ENCODE data around the gene ADO. TPM values are rescaled to one million over a fixed set of nuclear protein-coding genes. Genes with fewer than 3 reads are reported as not detected.

The ADO gene
- total RNA-seq, 1 donor from 2014 or later, result 27.5 TPM

- Mint-ChIP-seq H3K4me1 (ENCODE audit: unreplicated experiment) (peaks cover 15% of the 10 kb centered on the region), H3K9me3 (no peaks in the 10 kb centered on the region), H3K27ac (no peak overlapping the region), H3K4me3 (no peak overlapping the region), H3K27me3 (peaks cover 63% of the 10 kb centered on the region), H3K36me3 (peaks cover 5% of the 10 kb centered on the region)
- DNase-seq (ENCODE audit: extremely low spot score, unreplicated experiment), result no peak
- no peak for TF ChIP-seq CTCF (conservative IDR thresholded peaks at IDR 0.05)
Measured at GRCh38 chr10:62820586-62820985, 16.1 kb downstream of the ADO start.

GRCh38 chr10:62826273-62826672 is 21.8 kb downstream of the ADO start:
- H3K9me3 Mint-ChIP-seq, result no peaks in the 10 kb centered on the region
- H3K27me3 Mint-ChIP-seq, result peaks cover 23% of the 10 kb centered on the region
- H3K27ac Mint-ChIP-seq, result no peak overlapping the region
- H3K36me3 Mint-ChIP-seq, result no peaks in the 10 kb centered on the region
- TF ChIP-seq CTCF (conservative IDR thresholded peaks at IDR 0.05), result no peak
- no peaks in the 10 kb centered on the region for H3K4me1 Mint-ChIP-seq (ENCODE audit: unreplicated experiment)
- no peak overlapping the region for H3K4me3 Mint-ChIP-seq
- DNase-seq (ENCODE audit: extremely low spot score, unreplicated experiment), result no peak

GRCh38 chr10:62829622-62830021 is 25.1 kb downstream of the ADO start:
- H3K27me3 Mint-ChIP-seq, result peaks cover 14% of the 10 kb centered on the region
- no peak overlapping the region for H3K4me3 Mint-ChIP-seq
- no peak for DNase-seq (ENCODE audit: extremely low spot score, unreplicated experiment)
- no peak for TF ChIP-seq CTCF (conservative IDR thresholded peaks at IDR 0.05)
- no peak overlapping the region for H3K27ac Mint-ChIP-seq
- H3K9me3 Mint-ChIP-seq, result no peaks in the 10 kb centered on the region
- no peaks in the 10 kb centered on the region for H3K4me1 Mint-ChIP-seq (ENCODE audit: unreplicated experiment)
- H3K36me3 Mint-ChIP-seq, result no peaks in the 10 kb centered on the region

GRCh38 chr10:62830679-62831078 is 26.2 kb downstream of the ADO start:
- no peaks in the 10 kb centered on the region for H3K4me1 Mint-ChIP-seq (ENCODE audit: unreplicated experiment)
- H3K9me3 Mint-ChIP-seq, result no peaks in the 10 kb centered on the region
- peaks cover 9% of the 10 kb centered on the region for H3K27me3 Mint-ChIP-seq
- DNase-seq (ENCODE audit: extremely low spot score, unreplicated experiment), result no peak
- no peak overlapping the region for H3K4me3 Mint-ChIP-seq
- no peaks in the 10 kb centered on the region for H3K36me3 Mint-ChIP-seq
- TF ChIP-seq CTCF (conservative IDR thresholded peaks at IDR 0.05), result no peak
- H3K27ac Mint-ChIP-seq, result no peak overlapping the region

- no peaks in the 10 kb centered on the region for H3K4me1 Mint-ChIP-seq (ENCODE audit: unreplicated experiment)
- no peak for TF ChIP-seq CTCF (conservative IDR thresholded peaks at IDR 0.05)
- no peak overlapping the region for H3K27ac Mint-ChIP-seq
- H3K9me3 Mint-ChIP-seq, result no peaks in the 10 kb centered on the region
- no peak overlapping the region for H3K4me3 Mint-ChIP-seq
- DNase-seq (ENCODE audit: extremely low spot score, unreplicated experiment), result no peak
- peaks cover 4% of the 10 kb centered on the region for H3K27me3 Mint-ChIP-seq
- H3K36me3 Mint-ChIP-seq, result no peaks in the 10 kb centered on the region
Measured at GRCh38 chr10:62831346-62831745, 26.8 kb downstream of the ADO start.

GRCh38 chr10:62839590-62839989 is 35.1 kb downstream of the ADO start:
- Mint-ChIP-seq H3K4me3 (no peak overlapping the region), H3K9me3 (no peaks in the 10 kb centered on the region), H3K27me3 (peaks cover 11% of the 10 kb centered on the region), H3K4me1 (ENCODE audit: unreplicated experiment) (no peaks in the 10 kb centered on the region), H3K27ac (no peak overlapping the region), H3K36me3 (no peaks in the 10 kb centered on the region)
- DNase-seq (ENCODE audit: extremely low spot score, unreplicated experiment), result no peak
- TF ChIP-seq CTCF (conservative IDR thresholded peaks at IDR 0.05), result no peak

All from type B pancreatic cell (in vitro differentiated cells).